GM19035 (cell line): ENCODE measurements around the gene PDLIM1.

Source experiments
- ATAC-seq: cut with Tn5 transposase; IDR thresholded peaks from one replicate; pipeline ENCODE4 v1.9.1; 2021; ENCODE audit not compliant: unreplicated experiment

PDLIM1 gene

GRCh38 chr10:95265572-95265971 is 25.2 kb downstream of the PDLIM1 start:
- no peak for ATAC-seq

DNA sequence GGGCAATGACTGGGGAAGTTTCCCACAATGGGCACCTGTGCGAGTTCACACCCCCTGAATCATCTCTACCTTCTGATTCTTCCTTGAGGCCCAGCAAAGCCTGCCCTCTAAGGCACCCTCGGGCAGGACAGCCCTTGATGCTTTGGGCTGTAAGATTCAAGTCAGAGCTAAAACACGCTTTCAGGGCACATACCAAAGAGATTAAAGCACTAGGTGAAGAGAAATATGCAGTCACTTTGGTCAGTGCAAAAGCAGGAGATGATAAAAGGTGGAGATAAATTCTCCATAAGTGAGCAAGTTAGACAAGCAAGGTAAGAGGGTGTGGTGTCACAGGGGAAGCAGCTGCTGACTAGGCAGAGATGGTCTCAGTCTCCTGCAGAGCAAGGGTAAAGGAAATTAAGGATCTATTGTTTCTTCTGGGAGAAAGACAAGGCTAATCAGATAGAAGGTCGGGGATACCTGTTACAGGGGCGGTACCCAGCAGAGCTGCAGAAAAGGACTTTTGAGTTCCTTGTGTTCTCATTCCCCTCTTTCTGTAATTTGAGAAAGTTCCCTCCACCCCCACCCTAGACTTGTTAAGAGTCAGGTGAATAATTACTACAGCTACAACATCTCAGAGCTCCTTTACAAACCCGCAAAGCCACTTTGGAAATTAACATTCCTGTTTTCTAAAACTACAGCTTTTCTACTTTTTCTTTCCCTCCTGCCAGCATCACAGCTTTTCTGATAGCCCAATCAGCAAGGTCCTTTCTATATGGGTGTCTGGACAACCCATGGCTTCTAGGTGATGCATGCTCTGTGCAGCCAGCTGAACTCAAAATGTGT is 26.4 kb downstream of the PDLIM1 start:
- ATAC-seq = no peak

DNA sequence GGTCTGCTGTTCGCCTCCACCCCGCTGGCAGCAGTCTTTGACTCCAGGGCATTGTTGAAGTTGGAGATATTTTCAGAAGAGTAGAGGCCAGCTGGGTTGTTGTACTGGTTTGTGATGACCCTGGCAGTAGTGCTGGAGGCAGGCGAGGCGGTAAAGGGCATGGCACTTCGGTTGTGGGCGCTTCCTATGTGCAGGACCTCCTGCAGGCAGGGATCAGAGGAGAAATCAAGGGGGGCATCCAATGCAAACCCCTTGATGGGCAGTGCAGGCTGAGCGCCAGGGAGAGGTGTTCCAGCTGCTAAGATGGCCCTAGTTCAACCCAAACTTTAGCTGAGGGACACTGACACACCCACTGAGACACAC is 27.0 kb downstream of the PDLIM1 start:
- ATAC-seq = no peak

GRCh38 chr10:95262763-95263518 is 27.9 kb downstream of the PDLIM1 start:
- ATAC-seq = no peak

DNA sequence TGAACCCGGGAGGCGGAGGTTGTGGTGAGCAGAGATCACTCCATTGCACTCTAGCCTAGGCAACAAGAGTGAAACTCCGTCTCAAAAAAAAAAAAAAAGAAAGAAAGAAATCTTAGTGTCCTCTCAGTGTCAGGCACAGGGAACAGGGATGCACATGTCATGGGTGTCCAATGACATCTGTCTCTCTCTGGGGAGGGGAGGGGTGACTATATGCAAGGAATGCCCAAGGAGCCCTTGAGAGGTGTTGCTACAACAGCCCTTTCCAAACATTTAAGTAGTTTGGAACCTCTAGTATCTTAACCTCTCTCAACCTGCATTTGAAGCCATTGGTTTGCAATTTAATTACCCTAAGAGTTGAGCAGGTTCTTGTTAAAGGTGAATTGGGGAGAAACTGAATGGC is 28.9 kb downstream of the PDLIM1 start:
- ATAC-seq = no peak

DNA sequence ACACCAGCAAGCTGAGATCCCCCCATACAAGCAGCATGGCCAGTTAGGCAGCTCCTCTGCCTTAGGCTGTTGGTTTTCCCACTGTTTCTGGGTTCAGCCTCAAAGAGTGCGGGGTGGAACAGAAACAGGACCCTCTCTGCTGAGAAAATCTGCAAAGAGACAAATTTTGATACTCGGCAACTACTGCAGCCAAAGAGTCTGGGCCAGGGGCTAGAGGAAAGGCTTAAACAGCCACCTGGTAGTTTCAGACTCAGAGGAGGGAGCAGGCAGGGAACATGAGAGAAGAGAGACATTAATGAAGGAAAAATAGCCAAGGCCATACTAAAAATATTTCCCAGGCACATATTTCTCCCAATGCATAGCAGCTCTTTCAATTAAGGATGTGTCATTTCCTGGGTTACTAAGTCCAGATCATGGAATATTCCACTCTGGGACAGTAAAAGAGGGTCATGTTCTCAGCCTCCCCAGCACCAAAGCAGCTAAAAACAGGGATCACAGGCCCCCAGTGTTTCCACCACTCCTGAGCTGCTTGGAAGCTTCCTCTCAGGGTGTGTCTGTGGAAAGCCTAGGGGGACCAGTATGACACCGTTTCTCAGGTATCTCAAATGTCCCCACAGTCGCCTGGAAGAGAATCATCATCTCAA is 29.8 kb downstream of the PDLIM1 start:
- ATAC-seq = no peak

GRCh38 chr10:95260397-95260881 is 30.4 kb downstream of the PDLIM1 start:
- no peak for ATAC-seq

DNA sequence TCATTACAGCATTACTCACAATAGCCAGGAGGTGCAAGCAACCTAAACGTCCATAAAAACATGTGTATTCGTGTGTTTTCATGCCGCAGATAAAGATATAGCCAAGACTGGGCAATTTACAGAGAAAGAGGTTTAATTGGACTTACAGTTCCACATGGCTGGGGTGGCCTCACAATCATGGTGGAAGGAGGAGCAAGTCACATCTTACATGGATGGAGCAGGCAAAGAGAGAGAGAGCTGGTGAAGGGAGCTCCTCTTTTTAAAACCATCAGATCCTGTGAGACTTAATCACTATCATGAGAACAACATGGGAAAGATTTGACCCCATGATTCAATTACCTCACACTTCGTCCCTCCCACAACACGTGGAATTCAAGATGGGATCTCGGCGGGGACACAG is 33.0 kb downstream of the PDLIM1 start:
- ATAC-seq = no peak

DNA sequence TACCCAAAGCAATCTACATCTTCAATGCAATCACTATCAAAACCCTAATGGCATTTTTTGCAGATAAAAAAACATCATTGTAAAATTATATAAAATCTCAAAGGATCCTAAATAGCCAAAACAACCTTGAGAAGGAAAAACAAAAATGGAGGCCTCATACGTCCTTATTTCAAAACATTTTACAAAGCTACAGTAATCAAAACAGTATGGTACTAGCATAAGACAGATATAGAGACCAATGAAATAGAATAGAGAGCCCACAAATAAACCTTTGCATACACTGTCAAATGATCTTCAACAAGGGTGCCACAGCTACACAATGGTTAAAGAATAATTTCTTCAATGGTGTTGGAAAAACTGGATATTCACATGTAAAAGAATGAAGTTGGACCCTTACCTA is 34.5 kb downstream of the PDLIM1 start:
- ATAC-seq = no peak

- ATAC-seq = no peak
Measured at GRCh38 chr10:95254629-95255028, 36.2 kb downstream of the PDLIM1 start.

DNA sequence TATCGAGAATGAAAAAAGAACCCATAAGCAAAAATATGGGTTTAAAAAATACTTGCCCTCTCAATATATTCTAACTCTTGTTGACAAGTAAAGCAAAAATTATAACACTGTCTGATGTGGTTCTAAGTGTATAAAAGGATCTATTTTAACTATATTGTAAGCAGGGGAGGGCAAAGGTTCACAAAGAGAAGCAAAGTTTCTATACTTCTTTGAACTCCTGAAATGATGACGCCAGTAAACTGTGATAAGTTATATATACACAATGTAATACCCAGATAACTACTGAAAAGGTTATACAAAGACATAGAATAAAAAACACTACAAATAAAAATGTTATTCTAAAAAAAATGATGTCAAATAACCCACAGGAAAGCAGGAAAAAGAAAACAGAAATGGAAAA is 37.1 kb downstream of the PDLIM1 start:
- no peak for ATAC-seq

DNA sequence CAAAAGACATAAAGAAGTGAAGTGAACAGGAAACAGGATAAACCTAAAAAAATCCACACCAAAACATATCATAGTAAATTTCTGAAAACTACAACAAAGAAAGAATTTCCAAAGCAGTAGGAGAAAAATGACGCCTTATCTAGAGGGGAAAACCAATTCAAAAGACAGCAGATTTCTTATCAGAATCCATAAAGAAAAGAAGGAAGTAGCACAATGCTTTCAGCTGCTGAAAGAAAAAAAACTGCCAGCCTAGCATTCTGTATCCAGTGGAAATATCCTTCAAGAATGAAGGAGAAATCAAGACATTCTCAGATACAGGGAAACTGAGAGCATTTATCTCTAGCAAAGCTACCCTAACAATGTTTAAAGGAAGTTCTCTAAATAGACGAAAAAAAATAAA is 37.8 kb downstream of the PDLIM1 start:
- no peak for ATAC-seq

GRCh38 chr10:95250856-95251255 is 39.9 kb downstream of the PDLIM1 start:
- ATAC-seq = no peak

- ATAC-seq = no peak
Measured at GRCh38 chr10:95249467-95249866, 41.3 kb downstream of the PDLIM1 start.

- ATAC-seq = no peak
Measured at GRCh38 chr10:95248989-95249388, 41.8 kb downstream of the PDLIM1 start.

GRCh38 chr10:95247881-95248583 is 42.8 kb downstream of the PDLIM1 start:
- ATAC-seq = no peak

- ATAC-seq = no peak
Measured at GRCh38 chr10:95247200-95247880, 43.5 kb downstream of the PDLIM1 start.

- ATAC-seq = no peak
Measured at GRCh38 chr10:95246582-95247051, 44.2 kb downstream of the PDLIM1 start.

GRCh38 chr10:95245425-95246055 is 45.3 kb downstream of the PDLIM1 start:
- peak; percentile 87 for ATAC-seq

DNA sequence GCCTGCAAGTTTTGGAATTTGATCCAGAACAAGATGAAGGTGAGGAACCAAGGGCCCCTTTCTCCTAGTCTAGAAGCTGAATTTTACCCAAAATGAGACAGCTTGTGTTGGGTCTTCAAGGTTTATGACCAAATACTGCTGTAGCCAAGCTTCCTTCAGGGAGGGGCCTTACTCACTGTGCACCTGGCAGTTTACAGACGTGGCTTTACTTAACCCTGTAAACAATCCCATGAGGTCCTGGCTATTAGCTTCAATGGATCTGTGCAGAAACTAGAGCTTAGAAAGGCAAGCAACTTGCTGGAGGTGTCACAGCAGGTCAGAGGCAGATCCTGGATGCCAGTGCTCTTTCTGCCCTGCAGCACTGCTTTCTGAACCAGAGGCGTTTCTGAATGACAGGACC is 46.7 kb downstream of the PDLIM1 start:
- no peak for ATAC-seq
